ENCODE results near the gene MYMK.

DNA sequence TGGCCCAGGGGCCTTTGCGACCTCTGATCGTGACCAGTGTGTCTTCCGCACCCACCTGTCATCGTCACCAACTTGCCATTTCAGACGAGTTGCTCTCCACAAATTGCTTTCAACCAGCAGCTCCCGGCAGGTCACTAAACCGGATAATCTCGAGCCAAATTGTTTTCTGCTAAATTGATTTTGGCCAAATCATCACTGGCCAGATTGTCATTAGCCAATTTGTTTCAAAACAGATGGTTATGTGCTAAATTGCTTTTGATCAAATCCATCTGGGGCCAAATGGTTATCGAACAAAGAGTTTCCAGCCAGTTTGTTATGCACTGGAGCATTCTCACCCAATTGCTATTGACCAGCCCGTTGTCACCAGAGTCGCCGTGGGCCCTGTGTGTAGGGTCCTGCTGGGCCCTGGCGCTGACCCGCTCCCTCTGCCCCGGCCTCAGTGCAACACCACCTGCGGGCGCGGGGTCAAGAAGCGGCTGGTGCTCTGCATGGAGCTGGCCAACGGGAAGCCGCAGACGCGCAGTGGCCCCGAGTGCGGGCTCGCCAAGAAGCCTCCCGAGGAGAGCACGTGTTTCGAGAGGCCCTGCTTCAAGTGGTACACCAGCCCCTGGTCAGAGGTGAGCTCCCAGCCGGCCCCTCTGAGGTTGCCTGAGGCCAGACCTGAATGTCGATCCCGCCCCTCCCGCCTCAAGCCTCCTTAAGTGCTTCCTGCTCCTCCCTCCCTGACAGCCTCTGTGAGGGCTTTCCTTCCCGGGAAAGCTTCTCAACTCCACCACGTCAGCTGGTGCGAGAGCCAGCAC is 45.3 kb upstream of the MYMK start:
- TF ChIP-seq, protein P1, sequence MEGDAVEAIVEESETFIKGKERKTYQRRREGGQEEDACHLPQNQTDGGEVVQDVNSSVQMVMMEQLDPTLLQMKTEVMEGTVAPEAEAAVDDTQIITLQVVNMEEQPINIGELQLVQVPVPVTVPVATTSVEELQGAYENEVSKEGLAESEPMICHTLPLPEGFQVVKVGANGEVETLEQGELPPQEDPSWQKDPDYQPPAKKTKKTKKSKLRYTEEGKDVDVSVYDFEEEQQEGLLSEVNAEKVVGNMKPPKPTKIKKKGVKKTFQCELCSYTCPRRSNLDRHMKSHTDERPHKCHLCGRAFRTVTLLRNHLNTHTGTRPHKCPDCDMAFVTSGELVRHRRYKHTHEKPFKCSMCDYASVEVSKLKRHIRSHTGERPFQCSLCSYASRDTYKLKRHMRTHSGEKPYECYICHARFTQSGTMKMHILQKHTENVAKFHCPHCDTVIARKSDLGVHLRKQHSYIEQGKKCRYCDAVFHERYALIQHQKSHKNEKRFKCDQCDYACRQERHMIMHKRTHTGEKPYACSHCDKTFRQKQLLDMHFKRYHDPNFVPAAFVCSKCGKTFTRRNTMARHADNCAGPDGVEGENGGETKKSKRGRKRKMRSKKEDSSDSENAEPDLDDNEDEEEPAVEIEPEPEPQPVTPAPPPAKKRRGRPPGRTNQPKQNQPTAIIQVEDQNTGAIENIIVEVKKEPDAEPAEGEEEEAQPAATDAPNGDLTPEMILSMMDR (IDR thresholded peaks at IDR 0.05): no peak
- TF ChIP-seq POLR2AphosphoS5 (IDR thresholded peaks at IDR 0.05): no peak

Measured in sigmoid colon (tissue), 4 donors.